ENCODE measurements around the gene SEL1L.
"Not testable (repeated sequence)": the region's sequence is repeated elsewhere in the genome, so short reads cannot be mapped to it uniquely, and the experiment has no call there.

SEL1L gene

GRCh38 chr14:81466854-81467253, 66.8 kb downstream of the SEL1L start:
- no peaks in the 10 kb centered on the region for H3K4me1 ChIP-seq (ENCODE audit: control insufficient read depth, insufficient read depth, low read length)
- CTCF ChIA-PET = interaction anchor here (0.6 to 4.7 kb wide), 4 partner anchors 9 to 543 kb away, joined by 3 to 81 read pairs (median 4); no protein-coding TSS in a partner anchor
- no peaks in the 10 kb centered on the region for H3K9me3 ChIP-seq (ENCODE audit: control insufficient read depth, insufficient read depth, low read depth, low read length)
- no peak overlapping the region for H3K4me3 ChIP-seq (ENCODE audit: low read depth, low read length)
- TF ChIP-seq ZNF266 (tag by site-specific recombination; IDR thresholded peaks at IDR 0.05; ENCODE audit: low read depth) = no peak
- no peak for TF ChIP-seq ZNF837 (tag by site-specific recombination; IDR thresholded peaks at IDR 0.05)
- no peak for TF ChIP-seq WT1 (tag by site-specific recombination; IDR thresholded peaks at IDR 0.05)
- TF ChIP-seq ZNF223 (tag by site-specific recombination; IDR thresholded peaks at IDR 0.05) = no peak
- no peak for TF ChIP-seq AEBP2 (tag by site-specific recombination; IDR thresholded peaks at IDR 0.05; ENCODE audit: borderline replicate concordance)
- POLR2A ChIA-PET = no interaction called here
- peaks cover 0 to under 1% of the 10 kb centered on the region in 2 experiments; a peak in 1 of 3 replicates for H3K36me3 ChIP-seq (ENCODE audit: control insufficient read depth in 2 of 2, insufficient read depth in 1 of 2, low read length in 2 of 2)
- H3K27ac ChIP-seq (ENCODE audit: extremely low read depth, low read depth, low read length) = no peak overlapping the region

- H3K4me1 ChIP-seq (ENCODE audit: control insufficient read depth, insufficient read depth, low read length) = no peaks in the 10 kb centered on the region
- POLR2A ChIA-PET = no interaction called here
- H3K36me3 ChIP-seq (ENCODE audit: control insufficient read depth in 2 of 2, insufficient read depth in 1 of 2, low read length in 2 of 2) = no peaks in the 10 kb centered on the region
- H3K4me3 ChIP-seq (ENCODE audit: low read depth, low read length) = no peak overlapping the region
- H3K27ac ChIP-seq (ENCODE audit: extremely low read depth, low read depth, low read length) = no peak overlapping the region
- CTCF ChIA-PET = interaction anchor here (1.1 to 4.7 kb wide), 7 partner anchors 17 to 479 kb away, joined by 3 to 81 read pairs (median 4); no protein-coding TSS in a partner anchor
- no peaks in the 10 kb centered on the region for H3K9me3 ChIP-seq (ENCODE audit: control insufficient read depth, insufficient read depth, low read depth, low read length)
- TF ChIP-seq REPIN1 (tag by site-specific recombination; IDR thresholded peaks at IDR 0.05; ENCODE audit: low read depth) = no peak
- no peak for TF ChIP-seq ZNF433 (tag by site-specific recombination; IDR thresholded peaks at IDR 0.05; ENCODE audit: low read depth)
- no peak for TF ChIP-seq HOXD13 (CRISPR knock-in tag; IDR thresholded peaks at IDR 0.05; ENCODE audit: borderline replicate concordance)
- TF ChIP-seq ZNF223 (tag by site-specific recombination; IDR thresholded peaks at IDR 0.05) = no peak
- TF ChIP-seq ZSCAN30 (tag by site-specific recombination; IDR thresholded peaks at IDR 0.05) = no peak
- TF ChIP-seq MYNN (tag by site-specific recombination; IDR thresholded peaks at IDR 0.05; ENCODE audit: borderline replicate concordance) = no peak
- no peak for TF ChIP-seq GFI1B (tag by site-specific recombination; IDR thresholded peaks at IDR 0.05)
- TF ChIP-seq ZFP37 (tag by site-specific recombination; IDR thresholded peaks at IDR 0.05) = no peak
- TF ChIP-seq ZNF623 (tag by site-specific recombination; IDR thresholded peaks at IDR 0.05) = no peak
- TF ChIP-seq BCL6B (tag by site-specific recombination; IDR thresholded peaks at IDR 0.05) = no peak
- no peak for TF ChIP-seq ZNF514 (tag by site-specific recombination; IDR thresholded peaks at IDR 0.05)
- TF ChIP-seq ZBTB8A (tag by site-specific recombination; IDR thresholded peaks at IDR 0.05) = no peak
- no peak for TF ChIP-seq SP2 (tag by site-specific recombination; IDR thresholded peaks at IDR 0.05)
- no peak for TF ChIP-seq ZBTB44 (tag by site-specific recombination; IDR thresholded peaks at IDR 0.05)
- TF ChIP-seq ZNF132 (tag by site-specific recombination; IDR thresholded peaks at IDR 0.05; ENCODE audit: borderline replicate concordance) = no peak
- no peak for TF ChIP-seq ZIC2 (tag by site-specific recombination; IDR thresholded peaks at IDR 0.05)
- TF ChIP-seq ZNF654 (tag by site-specific recombination; IDR thresholded peaks at IDR 0.05; ENCODE audit: low read depth) = no peak
- TF ChIP-seq ZNF221 (tag by site-specific recombination; IDR thresholded peaks at IDR 0.05; ENCODE audit: borderline replicate concordance) = no peak
- TF ChIP-seq HOXA7 (CRISPR knock-in tag; IDR thresholded peaks at IDR 0.05; ENCODE audit: borderline replicate concordance) = no peak
- no peak for TF ChIP-seq SCRT1 (tag by site-specific recombination; IDR thresholded peaks at IDR 0.05; ENCODE audit: borderline replicate concordance)
Observed at GRCh38 chr14:81465507-81466228, 68.0 kb downstream of the SEL1L start.

- not testable (repeated sequence) for H3K4me3 ChIP-seq (ENCODE audit: low read depth, low read length); H3K9me3 ChIP-seq (ENCODE audit: control insufficient read depth, insufficient read depth, low read depth, low read length); H3K4me1 ChIP-seq (ENCODE audit: control insufficient read depth, insufficient read depth, low read length); H3K36me3 ChIP-seq (ENCODE audit: control insufficient read depth in 2 of 2, insufficient read depth in 1 of 2, low read length in 2 of 2); H3K27ac ChIP-seq (ENCODE audit: extremely low read depth, low read depth, low read length)
- CTCF ChIA-PET = interaction anchor here (0.6 to 4.7 kb wide), 37 partner anchors 8 to 1387 kb away, joined by 3 to 81 read pairs (median 3); partner anchors contain the start of gene TSHR
- POLR2A ChIA-PET = interaction anchor here (0.8 kb wide), 1 partner anchor 244 kb away, joined by 6 read pairs; the partner anchor contains the start of gene GTF2A1
Observed at GRCh38 chr14:81465003-81465392, 68.7 kb downstream of the SEL1L start.

Data from HEK293 (cell line).